HS-27A (cell line): ENCODE results near the gene TSFM.

Experiments
- DNase-seq: peaks from one replicate; pipeline ENCODE4 v3.0.0-alpha.2; 2012; ENCODE audit warnings: low read depth, missing footprints

The TSFM gene

GRCh38 chr12:57780284-57780897, 2.2 kb upstream of the TSFM start:
- no peak for DNase-seq

- DNase-seq, result no peak
Measured at GRCh38 chr12:57781244-57781643, 1.3 kb upstream of the TSFM start.

GRCh38 chr12:57781801-57782200, 786 bp upstream of the TSFM start:
- DNase-seq, result no peak

- DNase-seq, result no peak
Measured at GRCh38 chr12:57782243-57782607, 362 bp upstream of the TSFM start.

- no peak for DNase-seq
Measured at GRCh38 chr12:57783466-57783801, 847 bp downstream of the TSFM start.

- DNase-seq, result no peak
Measured at GRCh38 chr12:57783861-57784260, 1.3 kb downstream of the TSFM start.

- no peak for DNase-seq
Measured at GRCh38 chr12:57793920-57794319, 11.3 kb downstream of the TSFM start.

GRCh38 chr12:57795354-57795753, 12.8 kb downstream of the TSFM start:
- DNase-seq, result no peak

- no peak for DNase-seq
Measured at GRCh38 chr12:57796996-57797395, 14.4 kb downstream of the TSFM start.

GRCh38 chr12:57797933-57798332, 15.3 kb downstream of the TSFM start:
- no peak for DNase-seq

GRCh38 chr12:57800965-57801364, 18.4 kb downstream of the TSFM start:
- no peak for DNase-seq

- no peak for DNase-seq
Measured at GRCh38 chr12:57802607-57803006, 20.0 kb downstream of the TSFM start.

- no peak for DNase-seq
Measured at GRCh38 chr12:57803319-57803893, 20.8 kb downstream of the TSFM start.

- no peak for DNase-seq
Measured at GRCh38 chr12:57806677-57807076, 24.1 kb downstream of the TSFM start.

- DNase-seq, result no peak
Measured at GRCh38 chr12:57807285-57807684, 24.7 kb downstream of the TSFM start.

- no peak for DNase-seq
Measured at GRCh38 chr12:57808351-57808750, 25.8 kb downstream of the TSFM start.

GRCh38 chr12:57809425-57809824, 26.8 kb downstream of the TSFM start:
- DNase-seq, result no peak

GRCh38 chr12:57810450-57810849, 27.9 kb downstream of the TSFM start:
- DNase-seq, result no peak

GRCh38 chr12:57811028-57811755, 28.6 kb downstream of the TSFM start:
- DNase-seq, result no peak

- DNase-seq, result no peak
Measured at GRCh38 chr12:57813111-57813970, 30.8 kb downstream of the TSFM start.

GRCh38 chr12:57813971-57814772, 31.6 kb downstream of the TSFM start:
- DNase-seq, result no peak
